Activated naive CD4-positive, alpha-beta T cell treated with anti-CD3 and anti-CD28 coated beads for 36 hours (primary cell): ENCODE results near the gene FASN. TPM values are rescaled to one million over a fixed set of nuclear protein-coding genes. Genes with fewer than 3 reads are reported as not detected.
"Not testable (repeated sequence)": the region's sequence is repeated elsewhere in the genome, so short reads cannot be mapped to it uniquely, and the experiment has no call there.

Experiments used
- CTCF ChIA-PET: fragments of 350-600 bp; sonication (Branson Sonifier 250); formaldehyde crosslinking; loops from one replicate; lab custom pipeline; 2021; ENCODE audit warnings: antibody characterized with exemption; lab: Charles Lee
- DNase-seq: peaks from one replicate; pipeline ENCODE4 v3.0.0-alpha.2; 2020
- H3K27ac Mint-ChIP-seq: one replicate; pipeline ENCODE4 v1.8.0; 2021; ENCODE audit warnings: mild to moderate bottlenecking, mixed read lengths
- H3K27me3 Mint-ChIP-seq: one replicate; pipeline ENCODE4 v1.8.0; 2021; ENCODE audit warnings: low read depth, mixed read lengths
- H3K36me3 Mint-ChIP-seq: one replicate; pipeline ENCODE4 v1.8.0; 2021; ENCODE audit warnings: low read depth, mixed read lengths
- H3K4me1 Mint-ChIP-seq: one replicate; pipeline ENCODE4 v1.8.0; 2021; ENCODE audit warnings: low read depth, mixed read lengths
- H3K4me3 Mint-ChIP-seq: one replicate; pipeline ENCODE4 v1.8.0; 2021; ENCODE audit warnings: mild to moderate bottlenecking, moderate library complexity, mixed read lengths
- H3K9me3 Mint-ChIP-seq: one replicate; pipeline ENCODE4 v1.8.0; 2021; ENCODE audit warnings: mixed read lengths
- intact Hi-C: fragments of 100-400 bp; cut with micrococcal nuclease; formaldehyde crosslinking; loops from one replicate; pipeline ENCODE4 v1.15.1; 2023
- total RNA-seq, 2 experiments: library from RNA; stranded (reverse); gene quantifications; one replicate each; pipeline ENCODE4 v1.2.3, GENCODE V29; 2021

FASN gene
- total RNA-seq, 2 experiments from 2014 or later = 183 to 195 TPM

- peaks cover 14% of the 10 kb centered on the region for H3K4me1 Mint-ChIP-seq
- H3K27ac Mint-ChIP-seq = no peak overlapping the region
- no peak for DNase-seq
- H3K4me3 Mint-ChIP-seq = no peak overlapping the region
- intact Hi-C loops = no loop called here
- CTCF ChIA-PET = interaction anchor here (2.0 kb wide), 1 partner anchor 11 kb away, joined by 7 read pairs; the partner anchor contains the start of gene RAC3
- no peaks in the 10 kb centered on the region for H3K9me3 Mint-ChIP-seq
- H3K36me3 Mint-ChIP-seq = no peaks in the 10 kb centered on the region
- no peaks in the 10 kb centered on the region for H3K27me3 Mint-ChIP-seq
Observed at GRCh38 chr17:82041144-82041814, 56.8 kb downstream of the FASN start.

- Mint-ChIP-seq H3K36me3 (peaks cover 2% of the 10 kb centered on the region), H3K9me3 (no peaks in the 10 kb centered on the region), H3K27ac (no peak overlapping the region), H3K4me1 (peaks cover 22% of the 10 kb centered on the region), H3K27me3 (no peaks in the 10 kb centered on the region), H3K4me3 (no peak overlapping the region)
- CTCF ChIA-PET = interaction anchor here (2.0 kb wide), 1 partner anchor 9 kb away, joined by 7 read pairs; the partner anchor contains the start of gene RAC3
- DNase-seq = no peak
- intact Hi-C loops = loop anchor here (10.0 kb wide), 1 partner anchor 315 kb away; the partner anchor contains the start of gene TEX19
Observed at GRCh38 chr17:82039695-82040299, 58.2 kb downstream of the FASN start.

DNA sequence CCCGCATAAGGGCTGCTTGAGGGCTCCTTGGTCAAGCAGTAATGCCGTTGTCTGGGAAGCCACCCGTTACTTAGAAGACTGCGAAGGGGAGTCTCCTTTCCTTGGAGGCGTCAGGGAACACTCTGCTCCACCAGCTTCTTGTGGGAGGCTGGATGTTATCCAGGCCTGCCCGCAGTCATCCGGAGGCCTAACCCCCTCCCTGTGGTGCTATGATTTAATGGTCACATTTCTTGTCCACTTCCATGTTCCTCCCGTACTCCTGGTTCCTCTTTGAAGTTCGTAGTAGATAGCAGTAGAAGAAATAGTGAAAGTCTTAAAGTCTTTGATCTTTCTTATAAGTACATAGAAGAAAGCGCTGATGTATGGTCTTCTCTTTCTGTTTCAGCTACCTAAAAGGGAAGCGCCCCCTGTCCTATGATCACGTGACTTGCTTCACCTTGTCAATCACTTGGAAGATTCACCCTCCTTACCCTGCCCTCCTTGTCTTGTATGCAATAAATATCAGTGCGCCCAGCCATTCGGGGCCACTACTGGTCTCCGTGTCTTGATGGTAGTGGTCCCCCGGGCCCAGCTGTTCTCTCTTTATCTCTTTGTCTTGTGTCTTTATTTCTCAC lies 59.1 kb downstream of the FASN start:
- H3K9me3 Mint-ChIP-seq, H3K27me3 Mint-ChIP-seq, H3K36me3 Mint-ChIP-seq, DNase-seq, H3K4me3 Mint-ChIP-seq, CTCF ChIA-PET, H3K27ac Mint-ChIP-seq: not testable (repeated sequence)
- H3K4me1 Mint-ChIP-seq = peaks cover 22% of the 10 kb centered on the region
- intact Hi-C loops = loop anchor here (10.0 kb wide), 1 partner anchor 316 kb away; the partner anchor contains the start of gene TEX19

DNA sequence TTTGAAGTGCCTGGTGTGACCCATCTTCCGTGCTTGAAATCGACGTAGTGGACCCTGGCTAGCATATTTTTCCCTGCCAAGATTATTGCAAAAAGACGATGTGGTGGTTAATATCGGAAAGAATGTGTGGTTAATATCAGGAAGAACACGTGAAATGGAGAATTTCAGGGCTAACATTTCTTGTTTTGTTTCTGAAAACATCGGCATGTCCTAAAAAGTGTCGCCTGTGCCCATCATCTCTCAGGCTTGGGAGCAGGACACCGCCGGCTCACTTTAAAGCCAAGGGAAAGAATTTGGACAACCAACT lies 60.2 kb downstream of the FASN start:
- no peak for DNase-seq
- peaks cover 2% of the 10 kb centered on the region for H3K36me3 Mint-ChIP-seq
- no peaks in the 10 kb centered on the region for H3K27me3 Mint-ChIP-seq
- H3K9me3 Mint-ChIP-seq = no peaks in the 10 kb centered on the region
- intact Hi-C loops = loop anchor here (1.0 to 10.0 kb wide), 3 partner anchors 15 to 317 kb away; partner anchors contain the start of genes FASN, LRRC45 and TEX19
- peak overlapping the region; percentile 85 for H3K4me3 Mint-ChIP-seq
- CTCF ChIA-PET = interaction anchor here (0.6 to 1.6 kb wide), 14 partner anchors 9 to 448 kb away, joined by 3 to 6 read pairs (median 4); partner anchors contain the start of genes CENPX and LRRC45
- peaks cover 22% of the 10 kb centered on the region for H3K4me1 Mint-ChIP-seq
- peak overlapping the region; percentile 82 for H3K27ac Mint-ChIP-seq

GRCh38 chr17:82037092-82037888 lies 60.7 kb downstream of the FASN start, which contains the start of gene DCXR:
DCXR (minus strand) TSS chr17:82037697; CDS start chr17:82037682, 15 bp downstream.
- Mint-ChIP-seq H3K27ac (peak within 1 kb of the TSS; percentile 82), H3K36me3 (peaks cover 2% of the 10 kb centered on the region), H3K9me3 (no peaks in the 10 kb centered on the region), H3K27me3 (no peaks in the 10 kb centered on the region), H3K4me1 (peaks cover 22% of the 10 kb centered on the region), H3K4me3 (peak within 1 kb of the TSS; percentile 85)
- CTCF ChIA-PET = interaction anchor here (0.6 to 1.6 kb wide), 14 partner anchors 9 to 448 kb away, joined by 3 to 6 read pairs (median 4); partner anchors contain the start of genes CENPX and LRRC45
- peak; percentile 96 for DNase-seq
- intact Hi-C loops = loop anchor here (1.0 to 10.0 kb wide), 3 partner anchors 14 to 318 kb away; partner anchors contain the start of genes FASN, LRRC45 and TEX19

GRCh38 chr17:82036634-82037091 lies 61.4 kb downstream of the FASN start:
- Mint-ChIP-seq H3K4me1 (peaks cover 22% of the 10 kb centered on the region), H3K4me3 (peak overlapping the region; percentile 85), H3K27me3 (no peaks in the 10 kb centered on the region), H3K36me3 (peaks cover 2% of the 10 kb centered on the region), H3K9me3 (no peaks in the 10 kb centered on the region), H3K27ac (no peak overlapping the region)
- no peak for DNase-seq
- intact Hi-C loops = loop anchor here (1.0 to 10.0 kb wide), 3 partner anchors 13 to 318 kb away; partner anchors contain the start of genes FASN, LRRC45 and TEX19
- CTCF ChIA-PET = interaction anchor here (1.6 kb wide), 1 partner anchor 15 kb away, joined by 3 read pairs; no protein-coding TSS in a partner anchor

GRCh38 chr17:82035956-82036633 lies 61.9 kb downstream of the FASN start:
- Mint-ChIP-seq H3K27me3 (no peaks in the 10 kb centered on the region), H3K4me1 (peaks cover 22% of the 10 kb centered on the region), H3K9me3 (no peaks in the 10 kb centered on the region), H3K27ac (no peak overlapping the region), H3K36me3 (peaks cover 2% of the 10 kb centered on the region), H3K4me3 (peak overlapping the region; percentile 85)
- DNase-seq = no peak
- intact Hi-C loops = loop anchor here (10.0 kb wide), 1 partner anchor 319 kb away; the partner anchor contains the start of gene TEX19
- CTCF ChIA-PET = interaction anchor here (1.6 to 2.1 kb wide), 2 partner anchors 14 to 77 kb away, joined by 3 to 7 read pairs; no protein-coding TSS in a partner anchor

DNA sequence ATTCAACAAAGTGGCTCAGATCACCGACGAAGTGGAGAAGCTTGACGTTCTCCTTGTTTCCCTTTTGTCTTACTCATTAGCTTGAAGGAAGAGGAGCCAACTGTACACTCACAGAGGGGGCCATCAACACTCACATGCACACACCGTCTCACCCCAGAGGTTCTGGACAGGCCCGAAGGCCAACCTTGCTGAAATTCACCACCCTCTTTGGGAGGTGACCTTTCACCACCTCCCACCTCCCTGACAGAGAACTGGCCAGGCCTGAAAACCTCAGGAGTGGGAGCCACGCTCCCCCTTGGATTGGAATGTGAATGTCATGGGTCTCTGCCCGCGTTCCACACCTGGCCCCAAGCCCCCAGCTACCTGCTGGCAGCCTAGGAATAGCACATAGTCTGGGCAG lies 62.5 kb downstream of the FASN start:
- Mint-ChIP-seq H3K9me3 (no peaks in the 10 kb centered on the region), H3K36me3 (peaks cover 2% of the 10 kb centered on the region), H3K27me3 (no peaks in the 10 kb centered on the region), H3K4me3 (peak overlapping the region; percentile 85), H3K4me1 (peaks cover 22% of the 10 kb centered on the region), H3K27ac (no peak overlapping the region)
- intact Hi-C loops = loop anchor here (10.0 kb wide), 1 partner anchor 319 kb away; the partner anchor contains the start of gene TEX19
- CTCF ChIA-PET = interaction anchor here (2.1 kb wide), 1 partner anchor 76 kb away, joined by 7 read pairs; no protein-coding TSS in a partner anchor
- no peak for DNase-seq

GRCh38 chr17:82034371-82035011 lies 63.5 kb downstream of the FASN start:
- no peak overlapping the region for H3K27ac Mint-ChIP-seq
- no peak overlapping the region for H3K4me3 Mint-ChIP-seq
- peaks cover 25% of the 10 kb centered on the region for H3K4me1 Mint-ChIP-seq
- no peak for DNase-seq
- peaks cover 5% of the 10 kb centered on the region for H3K36me3 Mint-ChIP-seq
- intact Hi-C loops = loop anchor here (10.0 kb wide), 1 partner anchor 320 kb away; the partner anchor contains the start of gene TEX19
- H3K27me3 Mint-ChIP-seq = no peaks in the 10 kb centered on the region
- CTCF ChIA-PET = interaction anchor here (2.1 to 2.3 kb wide), 2 partner anchors 75 to 120 kb away, joined by 6 to 7 read pairs; no protein-coding TSS in a partner anchor
- H3K9me3 Mint-ChIP-seq = no peaks in the 10 kb centered on the region

DNA sequence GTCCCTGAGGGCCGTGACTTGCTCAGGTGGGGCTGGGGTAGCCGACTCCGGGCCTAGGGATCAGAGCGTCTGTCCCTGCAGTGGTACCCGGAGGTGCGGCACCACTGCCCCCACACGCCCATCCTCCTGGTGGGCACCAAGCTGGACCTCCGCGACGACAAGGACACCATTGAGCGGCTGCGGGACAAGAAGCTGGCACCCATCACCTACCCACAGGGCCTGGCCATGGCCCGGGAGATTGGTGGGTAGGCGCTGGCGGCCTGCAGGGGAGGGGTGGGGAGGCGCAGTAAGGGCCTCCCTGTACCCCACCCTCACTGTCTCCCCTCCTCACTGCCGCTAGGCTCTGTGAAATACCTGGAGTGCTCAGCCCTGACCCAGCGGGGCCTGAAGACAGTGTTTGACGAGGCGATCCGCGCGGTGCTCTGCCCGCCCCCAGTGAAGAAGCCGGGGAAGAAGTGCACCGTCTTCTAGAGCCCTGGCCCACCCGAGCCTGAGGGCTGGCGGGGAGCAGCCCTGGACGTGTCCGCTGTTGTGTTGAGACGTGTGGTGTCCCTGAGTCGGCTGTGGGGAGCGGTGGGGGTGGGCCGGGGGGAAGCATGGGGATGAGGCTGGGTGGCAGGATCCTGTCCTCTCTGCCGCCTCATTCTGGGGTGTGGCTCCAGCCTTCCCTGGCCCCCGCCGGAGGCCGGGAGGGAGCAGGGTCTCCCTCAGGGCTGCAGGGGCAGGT lies 64.5 kb downstream of the FASN start:
- Mint-ChIP-seq H3K4me1 (peaks cover 20% of the 10 kb centered on the region), H3K36me3 (peaks cover 5% of the 10 kb centered on the region), H3K4me3 (no peak overlapping the region), H3K27me3 (no peaks in the 10 kb centered on the region), H3K27ac (no peak overlapping the region), H3K9me3 (no peaks in the 10 kb centered on the region)
- intact Hi-C loops = loop anchor here (10.0 kb wide), 1 partner anchor 321 kb away; the partner anchor contains the start of gene TEX19
- CTCF ChIA-PET = interaction anchor here (1.5 to 2.3 kb wide), 2 partner anchors 10 to 120 kb away, joined by 4 to 6 read pairs; partner anchors contain the start of genes CENPX and LRRC45
- no peak for DNase-seq
